Inferior parietal cortex (tissue), 1 donor: Measurements from ENCODE around the gene ADGRB3.
A peak's percentile ranks its signal among the peaks of the same experiment; 100 is the strongest.
"Not testable (repeated sequence)": the region's sequence is repeated elsewhere in the genome, so short reads cannot be mapped to it uniquely, and the experiment has no call there.

Experiments used
- DNase-seq: peaks from one replicate; pipeline ENCODE4 v3.0.0-alpha.2; 2016; ENCODE audit errors: extremely low spot score

The ADGRB3 gene

DNA sequence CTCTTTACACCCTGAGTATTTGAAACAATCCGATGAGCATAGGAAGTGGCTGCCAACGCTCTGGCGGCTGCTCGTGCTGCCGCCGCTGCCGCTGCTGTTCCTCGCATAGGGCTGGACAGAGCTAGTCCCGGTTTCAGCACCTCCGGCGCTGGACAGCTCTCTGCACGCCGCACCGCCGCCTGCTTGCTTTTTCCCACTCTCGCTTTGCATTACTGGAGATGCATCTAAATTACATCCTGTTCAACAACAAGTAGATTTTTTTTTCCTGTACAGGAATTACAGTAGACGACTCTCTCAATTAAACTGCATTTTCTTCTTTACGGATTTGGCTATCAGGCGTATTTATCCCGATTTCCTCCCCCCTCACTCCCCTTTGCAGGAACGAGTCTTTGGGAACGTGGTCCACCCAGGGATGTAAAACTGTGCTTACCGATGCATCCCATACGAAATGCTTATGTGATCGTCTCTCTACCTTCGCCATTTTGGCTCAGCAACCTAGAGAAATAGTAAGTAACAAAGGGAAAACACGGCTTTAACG is 597.9 kb downstream of the ADGRB3 start:
- DNase-seq: peak; percentile 76

DNA sequence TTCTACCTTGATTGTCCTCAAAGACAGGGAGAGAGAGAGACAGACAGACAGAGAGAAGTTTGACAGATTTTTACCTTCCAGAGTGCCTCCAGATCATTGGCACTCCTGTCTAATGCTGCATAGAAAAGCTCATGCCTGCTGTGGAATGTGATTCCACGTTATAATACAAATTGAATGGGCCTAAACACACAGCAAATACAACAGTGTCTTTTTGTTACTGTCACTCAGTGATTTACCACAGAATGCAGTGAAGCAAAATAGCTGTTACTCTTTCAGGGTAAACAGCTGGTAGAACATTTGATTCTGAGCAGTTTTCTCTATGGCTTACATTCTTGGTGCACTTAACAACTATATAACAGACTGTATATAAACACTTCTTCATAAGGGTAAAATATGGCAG is 603.0 kb downstream of the ADGRB3 start:
- no peak for DNase-seq

- DNase-seq: no peak
Observed at GRCh38 chr6:69246983-69247382, 611.9 kb downstream of the ADGRB3 start.

GRCh38 chr6:69261010-69261409 is 625.9 kb downstream of the ADGRB3 start:
- DNase-seq: no peak

DNA sequence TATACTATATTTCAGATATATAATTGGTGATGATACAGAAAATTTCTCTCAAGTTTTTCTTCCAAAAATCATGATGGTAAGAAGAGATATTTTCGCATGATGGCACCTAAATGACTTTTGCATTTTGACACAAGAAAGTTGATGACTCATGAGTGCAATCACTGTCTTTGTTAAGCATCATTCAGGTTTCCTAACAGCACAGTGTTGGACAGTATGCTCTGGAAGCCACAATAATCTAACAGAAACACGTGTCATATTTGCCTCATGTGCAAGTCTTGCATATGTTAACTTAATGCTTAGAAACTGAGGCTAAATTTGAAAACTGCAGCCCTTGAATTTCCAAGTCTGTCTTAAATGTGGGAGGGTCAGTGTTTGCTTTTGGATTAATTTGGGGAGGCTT is 628.2 kb downstream of the ADGRB3 start:
- no peak for DNase-seq

DNA sequence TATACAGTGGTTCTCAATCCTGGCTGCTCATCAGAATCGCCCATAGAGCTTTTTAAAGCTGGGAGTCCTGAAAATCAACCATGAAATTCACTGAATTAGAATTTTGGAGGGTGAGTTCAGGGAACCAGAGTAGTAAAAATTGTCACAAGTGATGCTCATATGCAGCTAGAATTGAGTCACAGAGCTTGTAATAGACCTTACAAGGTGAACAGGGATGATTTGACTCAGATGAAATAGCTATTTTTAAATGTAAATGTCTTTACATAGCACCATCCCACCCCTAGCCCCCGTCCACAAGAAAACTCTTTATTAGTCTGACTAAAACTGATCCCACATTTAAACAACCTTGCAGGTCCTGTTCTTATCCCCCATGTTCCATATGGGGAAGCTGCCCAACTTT is 630.0 kb downstream of the ADGRB3 start:
- no peak for DNase-seq

DNA sequence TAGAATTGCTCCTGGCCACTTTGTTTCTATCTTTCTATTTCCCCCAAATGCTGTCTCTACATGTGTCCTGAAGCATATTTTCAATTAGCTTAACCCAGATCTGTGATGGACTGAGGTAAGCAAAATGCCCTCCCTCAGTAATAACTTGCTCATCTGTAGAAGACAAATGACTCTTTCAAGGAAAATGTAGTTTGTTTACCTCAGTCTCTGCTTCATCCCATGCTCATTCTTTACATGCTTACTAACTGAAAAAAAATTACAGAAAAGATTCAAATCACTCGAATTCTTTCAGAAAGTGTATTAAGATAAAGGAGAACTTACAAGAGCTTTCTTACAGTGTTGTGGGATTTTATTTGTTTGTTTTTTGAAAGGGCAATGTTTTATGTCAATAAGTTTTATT is 630.6 kb downstream of the ADGRB3 start:
- DNase-seq: no peak

GRCh38 chr6:69276204-69276603 is 641.1 kb downstream of the ADGRB3 start:
- DNase-seq: no peak

GRCh38 chr6:69279805-69280204 is 644.7 kb downstream of the ADGRB3 start:
- DNase-seq: peak; percentile 60

DNA sequence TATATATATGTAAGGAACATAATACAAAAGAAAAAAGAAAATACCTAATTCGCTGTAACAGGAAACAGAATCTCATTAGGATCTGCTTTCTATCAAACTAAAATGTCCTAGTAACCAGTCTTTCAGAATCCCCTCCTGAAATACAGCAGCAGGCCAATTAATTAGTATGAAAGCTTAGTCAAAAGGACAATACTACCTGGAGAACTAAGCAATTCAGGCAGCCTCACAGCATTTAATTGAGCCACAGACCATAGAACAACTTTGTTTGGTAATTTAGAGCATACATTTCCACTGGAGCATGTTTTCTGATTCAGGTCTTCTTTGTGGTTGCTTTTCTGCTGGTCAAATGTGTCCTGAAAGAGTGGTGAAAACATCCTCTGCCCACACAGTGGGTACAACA is 645.8 kb downstream of the ADGRB3 start:
- no peak for DNase-seq

GRCh38 chr6:69284176-69284730 is 649.2 kb downstream of the ADGRB3 start:
- no peak for DNase-seq

DNA sequence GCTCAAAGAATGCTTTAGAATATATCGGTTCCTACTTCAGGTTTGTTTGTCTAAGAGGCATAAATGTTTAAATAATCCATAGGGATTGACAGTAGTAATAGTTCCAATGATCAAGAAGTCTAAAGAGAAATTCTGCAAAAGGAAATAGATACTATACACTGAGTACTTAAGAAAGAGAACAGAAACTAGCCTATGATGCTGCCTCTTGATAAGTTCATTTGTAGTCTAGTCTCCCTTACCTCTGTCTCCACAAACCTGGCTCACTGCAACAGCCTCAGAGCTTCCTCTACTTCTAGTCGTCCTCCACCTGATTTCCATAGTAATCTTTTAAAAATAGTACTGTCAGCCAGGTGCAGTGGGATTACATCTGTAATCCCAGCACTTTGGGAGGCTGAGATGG is 650.0 kb downstream of the ADGRB3 start:
- DNase-seq: no peak

GRCh38 chr6:69286331-69286730 is 651.2 kb downstream of the ADGRB3 start:
- no peak for DNase-seq

- DNase-seq: not testable (repeated sequence)
Observed at GRCh38 chr6:69288198-69288597, 653.1 kb downstream of the ADGRB3 start.

GRCh38 chr6:69289689-69290495 is 654.8 kb downstream of the ADGRB3 start:
- no peak for DNase-seq

GRCh38 chr6:69293471-69293870 is 658.4 kb downstream of the ADGRB3 start:
- no peak for DNase-seq

DNA sequence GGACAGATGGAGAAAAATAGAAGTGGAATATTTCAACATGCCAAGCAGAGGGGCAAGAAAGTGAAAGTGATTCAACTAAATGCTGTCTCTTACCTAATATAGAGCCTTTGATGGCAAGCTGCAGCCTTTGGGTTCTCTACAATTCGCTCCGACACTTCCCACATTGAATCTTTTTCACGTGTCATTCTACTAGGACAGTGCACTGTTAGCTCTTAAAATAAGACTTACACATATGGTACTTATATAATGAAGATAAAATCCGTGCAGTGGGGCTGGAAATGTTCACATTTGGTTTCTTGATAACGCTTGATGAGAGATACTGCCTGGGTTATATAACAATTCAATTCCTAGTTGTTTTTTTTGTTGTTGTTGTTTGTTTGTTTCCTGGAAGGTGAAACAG is 659.3 kb downstream of the ADGRB3 start:
- DNase-seq: peak; percentile 68

DNA sequence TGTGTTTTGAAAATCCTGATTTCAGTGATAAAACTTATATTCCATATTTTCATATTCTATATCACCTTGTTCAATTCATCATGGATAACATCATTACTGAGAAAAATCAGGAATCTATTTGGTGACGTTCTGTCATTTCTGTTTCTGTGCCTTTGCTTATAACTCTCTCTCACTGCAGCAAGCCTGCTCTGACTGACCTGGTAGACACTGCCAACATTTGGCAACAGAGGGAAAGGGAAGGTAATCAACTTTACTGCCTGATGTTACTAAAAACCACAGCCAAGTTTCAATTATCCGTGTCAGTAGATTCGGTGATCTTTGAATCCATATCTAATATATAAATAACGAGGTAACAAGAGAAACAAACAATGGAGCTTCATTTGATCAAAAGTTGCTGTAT is 659.8 kb downstream of the ADGRB3 start:
- no peak for DNase-seq

DNA sequence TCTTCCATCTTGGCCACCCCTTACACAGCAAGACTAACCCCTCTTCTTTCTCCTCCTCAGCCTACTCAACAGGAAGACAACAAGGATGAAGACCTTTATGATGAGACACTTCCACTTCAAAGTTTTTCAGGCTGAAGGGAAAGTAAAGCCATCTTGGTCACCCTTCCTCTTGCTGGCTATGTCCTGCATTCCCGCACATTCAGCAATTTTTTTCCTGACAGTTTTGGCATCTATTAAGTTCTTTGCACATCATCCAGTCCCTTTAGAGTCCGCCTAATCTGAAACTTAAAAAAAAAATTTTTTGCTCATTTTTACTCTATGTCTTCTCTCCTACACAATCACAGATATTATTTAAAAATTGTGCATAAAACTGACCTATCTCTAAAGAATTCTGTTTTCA is 668.3 kb downstream of the ADGRB3 start:
- no peak for DNase-seq

DNA sequence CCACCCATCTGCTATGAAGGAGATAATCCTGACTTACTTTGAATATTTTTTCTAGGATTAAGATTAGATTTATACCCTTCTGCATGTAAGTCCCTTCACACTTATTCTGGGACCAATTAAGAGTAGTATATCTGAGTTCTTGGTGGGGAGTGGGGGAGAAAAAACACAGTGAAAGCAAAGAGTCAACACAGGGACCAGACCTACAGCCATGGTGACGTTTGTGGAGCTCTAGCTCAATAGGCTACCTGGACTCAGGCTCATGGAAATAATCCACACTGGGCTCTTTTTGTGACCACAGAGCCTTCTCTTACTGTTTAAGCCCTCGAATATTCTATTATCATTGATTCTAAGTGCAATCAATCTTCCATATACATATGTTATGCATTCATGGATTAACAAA is 670.4 kb downstream of the ADGRB3 start:
- DNase-seq: no peak

DNA sequence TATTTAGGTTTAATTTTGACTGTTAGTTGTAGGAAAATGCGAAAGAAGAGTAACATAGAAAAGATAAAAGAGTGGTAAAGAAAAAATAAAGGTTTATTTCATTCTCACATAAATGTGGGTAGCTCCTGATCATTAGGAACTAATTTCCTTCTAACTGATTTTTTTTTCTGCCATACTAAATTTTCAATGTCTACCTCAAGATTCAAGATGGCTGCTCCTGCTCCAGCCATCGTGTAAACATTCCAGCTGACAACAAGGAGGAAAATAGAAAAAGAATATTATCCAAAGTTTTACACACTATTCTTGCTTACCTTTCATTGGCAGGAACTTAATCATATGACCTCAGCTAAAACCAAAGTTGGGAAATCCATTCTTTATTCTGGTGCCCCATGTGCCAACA is 673.5 kb downstream of the ADGRB3 start:
- DNase-seq: no peak

DNA sequence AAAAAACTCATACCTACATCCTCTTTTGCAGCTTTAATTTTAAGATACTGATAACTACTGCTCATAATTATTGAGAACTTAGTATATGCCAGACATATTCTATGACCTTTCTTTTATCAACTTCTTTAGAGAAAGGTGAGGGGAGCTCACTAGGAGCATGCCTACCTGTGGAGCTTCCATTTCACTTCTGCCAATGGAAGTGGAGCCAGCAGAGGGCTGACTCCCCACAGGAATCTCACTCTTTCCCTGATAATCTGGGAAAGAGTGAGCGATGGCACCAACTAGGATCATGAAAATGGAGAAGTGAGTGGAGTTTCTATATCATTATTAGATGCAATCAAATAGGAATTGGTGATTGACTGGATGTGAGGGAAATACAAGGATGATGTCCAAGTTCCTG is 676.8 kb downstream of the ADGRB3 start:
- no peak for DNase-seq

DNA sequence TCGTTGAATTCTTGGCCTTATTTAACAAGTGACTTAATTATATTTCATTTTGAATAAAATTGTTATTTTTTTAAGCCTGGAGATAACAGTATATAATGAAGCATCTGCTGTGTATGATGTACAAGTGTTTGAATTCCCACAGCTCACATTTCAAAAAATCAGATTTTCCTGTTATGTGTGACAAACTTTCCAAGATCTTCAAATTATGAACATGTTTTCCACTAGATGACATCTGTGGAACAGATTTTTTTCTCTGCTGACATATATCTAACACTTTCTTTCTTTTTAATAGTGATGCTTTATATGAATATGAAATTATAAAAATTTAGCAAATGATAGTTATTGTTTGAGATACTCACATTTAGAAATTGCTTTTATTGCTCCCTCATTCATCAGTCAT is 678.9 kb downstream of the ADGRB3 start:
- DNase-seq: no peak
